ENCODE measurements around the gene ABCB10.

ABCB10 gene

DNA sequence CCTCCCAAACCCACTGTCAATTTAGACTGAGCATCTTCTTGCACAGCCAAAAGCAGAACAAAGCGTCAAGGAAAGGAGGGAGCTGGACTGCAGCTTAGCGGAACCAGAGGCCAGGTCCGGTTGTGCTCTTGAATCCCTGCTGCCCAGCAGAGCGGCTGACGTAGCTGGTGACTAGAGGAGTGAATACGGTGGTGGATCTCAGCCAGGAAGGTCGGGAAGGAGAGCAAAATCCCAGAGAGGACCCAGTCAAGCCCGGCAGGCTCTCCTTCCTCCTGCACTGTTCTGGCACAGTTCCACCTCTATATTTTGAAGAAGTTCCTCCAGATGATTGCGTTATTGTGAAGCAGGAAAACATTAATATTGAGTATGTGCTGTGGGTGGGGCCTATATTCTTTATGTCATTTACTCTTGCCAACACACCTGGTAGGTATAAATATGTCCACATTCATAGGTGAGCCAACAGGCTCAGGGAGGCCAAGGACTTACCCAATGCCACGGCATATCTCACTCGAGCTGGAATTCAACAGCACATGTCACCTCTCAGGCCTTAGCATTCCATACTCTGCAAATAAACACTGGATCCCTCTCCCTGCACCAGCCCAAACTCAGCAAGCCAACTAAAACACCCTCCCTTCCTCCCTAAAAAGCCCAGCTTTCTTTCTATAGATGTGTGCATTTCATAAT lies 23.6 kb upstream of the ABCB10 start:
- no peak overlapping the region for H3K4me3 ChIP-seq (replicated peaks; ENCODE audit: low read depth, low read length)
- TF ChIP-seq, protein P1, sequence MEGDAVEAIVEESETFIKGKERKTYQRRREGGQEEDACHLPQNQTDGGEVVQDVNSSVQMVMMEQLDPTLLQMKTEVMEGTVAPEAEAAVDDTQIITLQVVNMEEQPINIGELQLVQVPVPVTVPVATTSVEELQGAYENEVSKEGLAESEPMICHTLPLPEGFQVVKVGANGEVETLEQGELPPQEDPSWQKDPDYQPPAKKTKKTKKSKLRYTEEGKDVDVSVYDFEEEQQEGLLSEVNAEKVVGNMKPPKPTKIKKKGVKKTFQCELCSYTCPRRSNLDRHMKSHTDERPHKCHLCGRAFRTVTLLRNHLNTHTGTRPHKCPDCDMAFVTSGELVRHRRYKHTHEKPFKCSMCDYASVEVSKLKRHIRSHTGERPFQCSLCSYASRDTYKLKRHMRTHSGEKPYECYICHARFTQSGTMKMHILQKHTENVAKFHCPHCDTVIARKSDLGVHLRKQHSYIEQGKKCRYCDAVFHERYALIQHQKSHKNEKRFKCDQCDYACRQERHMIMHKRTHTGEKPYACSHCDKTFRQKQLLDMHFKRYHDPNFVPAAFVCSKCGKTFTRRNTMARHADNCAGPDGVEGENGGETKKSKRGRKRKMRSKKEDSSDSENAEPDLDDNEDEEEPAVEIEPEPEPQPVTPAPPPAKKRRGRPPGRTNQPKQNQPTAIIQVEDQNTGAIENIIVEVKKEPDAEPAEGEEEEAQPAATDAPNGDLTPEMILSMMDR (IDR thresholded peaks at IDR 0.05; ENCODE audit: low read depth, low read length, missing control alignments): no peak
- DNase-seq (ENCODE audit: extremely low read depth, low read depth): no peak

DNA sequence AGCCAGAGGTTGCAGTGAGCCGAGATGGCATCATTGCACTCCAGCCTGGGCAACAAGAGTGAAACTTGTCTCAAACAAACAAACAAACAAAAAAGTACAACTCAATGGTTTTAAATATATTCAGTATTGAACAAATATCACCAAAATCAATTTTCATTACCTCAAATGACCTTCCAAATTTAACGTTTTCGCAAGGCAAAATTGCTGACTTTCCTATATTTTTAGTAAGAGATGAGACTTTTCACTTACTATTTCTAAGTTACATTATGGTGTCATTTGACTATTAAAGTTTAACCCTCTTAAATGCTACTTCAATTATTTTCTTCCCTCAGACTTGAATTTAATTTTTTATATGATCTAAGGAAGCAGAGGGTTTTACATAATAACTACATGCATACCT lies 23.0 kb upstream of the ABCB10 start:
- no peak overlapping the region for H3K4me3 ChIP-seq (replicated peaks; ENCODE audit: low read depth, low read length)
- TF ChIP-seq, protein P1 (IDR thresholded peaks at IDR 0.05; ENCODE audit: low read depth, low read length, missing control alignments): no peak
- DNase-seq (ENCODE audit: extremely low read depth, low read depth): no peak

GRCh38 chr1:229579059-229579673 lies 20.7 kb upstream of the ABCB10 start:
- TF ChIP-seq, protein P1 (IDR thresholded peaks at IDR 0.05; ENCODE audit: low read depth, low read length, missing control alignments): no peak
- H3K4me3 ChIP-seq (replicated peaks; ENCODE audit: low read depth, low read length): no peak overlapping the region
- no peak for DNase-seq (ENCODE audit: extremely low read depth, low read depth)

DNA sequence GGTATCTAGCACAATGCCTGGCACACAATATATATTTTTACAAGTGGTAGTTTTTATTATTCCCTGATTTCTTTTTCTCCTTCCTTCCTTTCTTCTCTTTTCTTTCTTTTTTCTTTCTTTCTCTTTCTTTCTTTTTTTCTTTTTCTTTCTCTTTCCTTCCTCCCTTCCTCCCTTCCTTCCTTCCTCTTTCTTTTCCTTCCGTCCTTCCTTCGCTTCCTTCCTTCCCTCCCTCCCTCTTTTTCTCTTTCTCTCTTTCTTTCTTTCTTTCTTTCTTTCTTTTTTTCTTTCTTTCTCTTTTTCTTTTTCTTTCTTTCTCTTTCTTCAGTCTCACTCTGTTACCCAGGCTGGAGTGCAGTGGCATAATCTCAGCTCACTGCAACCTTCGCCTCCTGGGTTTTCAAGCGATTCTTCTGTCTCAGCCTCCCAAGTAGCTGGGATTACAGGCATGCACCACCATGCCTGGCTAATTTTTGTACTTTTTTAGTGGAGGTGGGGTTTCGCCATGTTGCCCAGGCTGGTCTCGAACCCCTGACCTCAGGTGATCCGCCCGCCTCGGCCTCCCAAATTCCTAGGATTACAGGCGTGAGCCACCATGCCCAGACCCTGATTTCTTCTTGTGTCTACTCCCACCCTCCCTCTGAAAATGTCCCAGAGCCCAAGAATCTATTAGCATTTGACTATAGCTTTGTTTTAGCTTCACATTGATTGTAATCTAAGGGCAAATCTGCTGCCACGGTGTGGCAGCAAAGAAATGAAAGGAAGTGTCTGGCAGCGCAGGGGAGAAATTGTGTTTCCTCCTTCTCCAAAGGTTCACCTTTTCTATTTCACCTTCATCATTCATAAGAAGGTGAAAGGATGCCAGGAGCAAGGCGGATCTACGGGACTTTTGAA lies 19.9 kb upstream of the ABCB10 start:
- DNase-seq (ENCODE audit: extremely low read depth, low read depth): no peak
- H3K4me3 ChIP-seq (replicated peaks; ENCODE audit: low read depth, low read length): no peak overlapping the region
- TF ChIP-seq, protein P1 (IDR thresholded peaks at IDR 0.05; ENCODE audit: low read depth, low read length, missing control alignments): no peak

- H3K4me3 ChIP-seq (replicated peaks; ENCODE audit: low read depth, low read length): no peak overlapping the region
- TF ChIP-seq, protein P1 (IDR thresholded peaks at IDR 0.05; ENCODE audit: low read depth, low read length, missing control alignments): no peak
- no peak for DNase-seq (ENCODE audit: extremely low read depth, low read depth)
These were observed 16.4 kb upstream of the ABCB10 start for GRCh38 chr1:229574679-229575442.

- no peak overlapping the region for H3K4me3 ChIP-seq (replicated peaks; ENCODE audit: low read depth, low read length)
- TF ChIP-seq, protein P1 (IDR thresholded peaks at IDR 0.05; ENCODE audit: low read depth, low read length, missing control alignments): no peak
- DNase-seq (ENCODE audit: extremely low read depth, low read depth): no peak
These were observed 13.8 kb upstream of the ABCB10 start for GRCh38 chr1:229572286-229572685.

Data from HFF-Myc (cell line).